ENCODE data around the gene MAP3K3.

Gene MAP3K3

DNA sequence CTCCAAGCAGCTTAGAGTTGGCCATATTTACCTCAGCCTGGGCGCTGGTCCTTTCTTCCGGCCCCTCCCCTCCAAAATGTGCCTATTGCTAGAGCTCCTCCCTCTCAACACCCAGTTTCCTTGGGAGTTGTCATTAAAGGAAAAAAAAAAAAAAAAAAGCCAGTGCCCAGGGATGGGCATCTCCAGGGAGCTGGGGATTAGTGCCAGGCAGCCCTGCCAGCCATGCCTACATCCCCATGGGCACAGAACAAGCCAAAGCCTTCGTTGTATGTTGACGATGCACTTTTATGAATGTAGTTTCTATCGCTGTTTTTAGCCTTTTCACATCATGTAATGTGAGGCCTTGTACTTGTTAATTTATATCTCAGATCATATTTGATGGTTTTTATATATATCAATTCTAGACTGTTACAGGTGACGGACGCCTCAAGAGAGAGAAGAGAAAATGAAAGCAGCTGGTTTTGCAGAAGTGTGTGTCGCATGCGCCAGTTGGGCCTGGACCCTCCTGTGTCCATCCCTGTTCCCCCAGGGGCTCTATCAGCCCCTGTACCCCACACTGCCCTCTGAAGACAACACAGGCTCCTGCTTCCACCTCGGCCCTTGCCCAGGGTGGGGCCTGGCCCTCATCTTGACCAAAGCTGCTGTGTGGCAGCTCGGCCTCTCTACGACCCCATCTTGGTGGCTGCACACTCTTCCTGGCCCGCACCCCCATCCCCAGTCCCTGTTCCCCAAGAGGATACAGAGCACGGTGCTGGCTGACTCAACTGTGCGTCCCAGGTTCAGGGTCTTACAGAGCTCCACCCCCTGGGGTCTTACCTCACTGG, 72.9 kb downstream of the MAP3K3 start:
- no peak for DNase-seq

DNA sequence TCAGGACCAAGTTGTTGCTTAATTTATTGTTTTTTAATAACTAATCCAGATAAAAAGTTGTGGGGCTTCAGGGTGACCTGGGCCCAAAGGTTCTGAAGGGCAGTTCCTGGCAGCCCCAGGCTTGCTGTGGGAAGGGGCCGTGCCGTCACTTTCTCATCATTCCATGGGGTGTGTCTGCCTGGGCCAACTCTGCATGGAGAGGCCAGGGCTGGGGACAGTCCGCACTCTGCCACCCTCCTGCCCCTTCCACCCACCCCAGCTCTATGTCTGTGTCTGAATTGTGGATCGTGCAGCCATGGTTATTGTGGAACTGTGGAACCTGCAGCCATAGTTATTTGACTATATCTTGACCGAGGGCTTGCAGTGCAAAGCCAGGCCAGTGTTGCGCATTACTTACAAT, 73.7 kb downstream of the MAP3K3 start:
- no peak for DNase-seq

DNA sequence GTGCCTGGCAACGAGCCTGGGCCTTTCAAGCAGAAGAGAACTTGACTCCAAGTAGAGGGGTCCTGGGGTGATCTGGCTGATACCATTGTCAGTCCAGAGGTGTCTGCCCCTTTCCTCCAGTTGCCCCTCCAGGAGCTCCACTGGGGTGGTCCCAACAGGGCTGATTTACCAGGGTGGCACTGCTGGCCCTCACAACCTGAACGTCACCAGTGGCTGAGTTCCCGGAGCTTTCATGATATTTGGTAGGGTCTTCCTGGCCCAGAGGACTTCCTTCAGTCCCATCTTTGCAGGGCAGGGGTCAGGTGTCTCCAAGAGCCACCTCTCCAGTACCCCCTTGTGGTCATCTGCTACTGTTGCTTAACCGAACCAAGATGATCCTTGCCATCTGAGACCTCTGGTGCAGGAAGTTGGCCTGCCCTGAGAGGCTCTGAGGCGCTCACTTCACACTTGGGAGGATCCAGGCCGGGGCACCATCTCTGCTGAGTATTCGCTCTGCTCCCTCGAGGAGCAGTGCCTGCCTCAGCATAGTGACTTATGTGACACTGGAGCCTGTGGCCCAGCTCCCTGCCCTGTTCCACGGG, 74.3 kb downstream of the MAP3K3 start:
- peak; percentile 40 for DNase-seq

DNA sequence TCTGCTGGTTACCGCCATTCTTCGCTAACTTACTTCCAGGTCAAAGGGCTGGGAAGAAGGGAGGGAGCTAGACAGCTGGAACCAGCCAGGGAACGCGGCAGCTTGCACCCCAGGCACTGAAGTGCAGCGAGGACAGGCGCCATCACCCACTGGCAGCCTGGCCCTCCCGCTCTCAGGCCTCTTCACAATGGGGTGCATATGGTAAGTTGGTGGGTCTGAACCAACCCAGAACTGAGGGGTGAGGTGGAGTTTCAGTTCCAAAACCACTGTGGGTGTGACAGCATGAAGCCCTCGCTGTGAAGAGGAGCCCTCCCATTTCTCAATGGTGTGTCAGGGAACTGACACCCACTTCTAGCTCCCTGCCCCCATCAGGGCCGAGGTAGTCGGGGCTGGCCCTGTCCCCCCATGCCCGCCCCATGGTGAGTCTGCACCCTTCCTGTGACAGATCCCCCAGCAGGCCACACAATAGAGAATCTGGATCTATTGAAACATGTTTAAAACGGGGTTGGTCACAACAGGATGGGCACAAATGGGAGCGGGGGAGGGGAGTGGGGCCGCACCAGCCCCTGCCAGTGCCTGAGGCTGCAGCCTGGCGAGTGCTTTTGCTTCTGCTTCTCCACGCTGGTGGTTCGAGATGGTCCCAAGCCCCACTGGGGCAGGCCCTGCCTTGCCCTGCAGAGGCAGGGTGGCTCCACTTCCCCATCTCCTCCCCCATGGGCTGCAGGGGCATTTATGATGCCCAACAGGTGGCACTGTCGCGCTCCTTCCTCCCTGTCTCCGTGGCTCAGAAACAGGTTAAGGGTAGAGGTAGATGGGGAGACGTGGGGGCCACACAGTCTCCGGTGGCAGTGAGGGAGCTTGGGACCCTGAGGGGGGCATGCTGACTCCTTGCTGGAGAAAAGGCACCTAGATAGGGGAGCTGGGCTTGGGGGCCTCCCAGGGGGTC, 75.4 kb downstream of the MAP3K3 start:
- DNase-seq: peak; percentile 36

DNA sequence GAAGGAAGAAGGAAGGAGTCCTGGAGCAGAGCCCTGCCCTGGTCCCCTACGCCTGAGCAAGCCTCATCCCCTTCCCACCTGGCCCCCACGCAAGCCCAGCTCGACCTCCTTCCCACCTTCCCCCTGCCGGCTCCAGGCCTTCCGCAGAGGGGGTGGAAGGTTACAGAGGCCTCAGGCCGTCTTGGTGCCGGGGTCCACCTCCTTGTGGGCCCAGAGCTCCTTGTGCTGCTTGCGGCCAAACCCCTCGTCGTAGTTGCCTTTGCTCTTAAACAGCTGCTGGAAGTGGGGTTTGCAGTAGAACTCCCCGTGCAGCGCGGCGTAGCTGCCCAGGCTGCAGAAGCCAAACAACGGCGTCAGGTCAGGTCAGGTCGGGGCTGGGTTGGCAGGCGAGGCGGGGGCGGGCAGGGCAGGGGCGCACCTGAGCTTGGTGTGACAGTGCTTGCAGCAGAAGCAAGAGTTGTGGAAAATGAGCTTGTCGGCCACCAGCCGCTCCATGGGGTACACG, 76.2 kb downstream of the MAP3K3 start:
- DNase-seq: no peak

DNA sequence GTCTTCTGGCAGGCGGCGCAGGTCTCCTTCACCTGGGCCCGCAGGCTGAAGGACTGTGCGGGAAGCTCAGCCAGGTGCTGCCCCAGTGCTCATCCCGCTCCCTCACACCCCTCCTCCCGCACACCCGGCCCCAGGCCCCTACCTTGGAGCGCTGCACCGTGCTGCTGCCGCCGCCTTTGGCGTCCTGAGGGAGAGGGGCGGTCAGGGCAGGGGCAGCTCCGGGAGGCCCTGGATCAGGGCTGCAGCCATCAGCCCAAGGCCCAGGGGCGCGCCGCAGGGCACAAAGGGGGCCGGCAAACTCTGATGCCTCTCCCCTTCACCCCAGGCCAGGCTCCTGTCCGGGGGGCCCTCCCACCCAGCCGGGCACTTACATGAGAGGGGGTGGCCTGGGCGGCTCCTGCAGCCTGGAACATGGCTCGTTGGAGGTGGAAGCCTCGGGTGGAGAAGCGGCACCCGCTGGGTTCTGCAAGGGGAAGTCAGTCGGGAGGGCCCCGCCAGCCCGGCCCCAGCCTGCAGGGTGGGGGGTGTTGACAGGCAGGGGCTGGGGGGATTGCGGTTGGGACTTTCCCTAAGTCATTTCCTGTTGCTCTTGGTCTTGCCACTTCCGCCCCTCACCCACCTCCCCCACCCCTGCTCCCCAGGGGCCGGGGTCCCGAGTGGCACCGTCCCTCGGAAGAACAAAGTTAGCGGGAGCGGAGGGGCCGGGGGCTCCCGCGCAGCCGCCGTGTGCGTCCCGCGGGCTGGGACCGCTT, 76.8 kb downstream of the MAP3K3 start:
- peak; percentile 35 for DNase-seq

DNA sequence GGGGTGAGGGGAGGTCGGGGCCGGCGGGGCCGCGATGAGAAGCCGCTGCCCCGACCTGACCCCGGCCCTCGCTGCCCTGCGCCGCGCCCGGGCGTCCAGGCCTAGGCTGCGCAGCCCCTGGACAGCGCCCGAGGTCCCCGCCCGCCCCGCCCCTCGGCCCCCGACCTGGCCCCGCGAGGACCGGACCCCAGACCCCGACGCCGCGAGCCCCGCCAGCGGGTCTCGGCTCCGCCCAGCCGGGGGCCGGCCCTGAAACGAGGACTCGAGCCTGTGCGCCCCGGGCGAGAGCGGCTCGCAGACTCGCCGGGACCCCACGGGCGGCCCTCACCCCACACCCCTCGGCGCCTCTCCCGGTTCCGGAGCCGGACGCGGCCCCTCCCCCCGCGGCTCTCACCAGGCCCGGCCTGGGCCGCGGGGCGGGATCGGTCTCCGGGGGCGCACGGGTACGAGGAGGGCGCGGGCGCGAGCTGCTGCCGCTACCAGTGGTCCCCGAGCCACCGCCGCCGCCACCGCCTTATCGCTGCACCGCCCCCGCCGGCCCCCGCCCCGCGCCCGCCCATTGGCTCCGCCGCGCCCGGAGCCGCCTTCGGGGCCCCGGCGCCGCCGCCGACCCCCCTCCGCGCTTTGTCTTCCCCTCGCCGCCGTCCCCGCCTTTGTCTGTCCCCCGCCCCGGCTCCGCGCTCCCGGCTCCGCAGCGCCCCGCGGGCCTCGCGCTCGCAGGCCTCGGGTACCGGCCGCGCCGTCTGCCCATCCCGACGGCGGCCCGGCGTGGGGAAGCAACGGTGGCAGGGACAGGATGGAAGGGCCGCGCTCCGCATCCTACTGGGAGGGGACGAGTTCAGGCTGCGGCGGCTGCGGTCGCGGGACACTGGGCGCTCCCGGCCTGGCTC, 77.7 kb downstream of the MAP3K3 start, which contains the start of gene LIMD2:
LIMD2 (minus strand) TSS at position 488 of the 890 bp plus-strand sequence. CDS start 827 bp downstream, outside the sequence.
- peak; percentile 46 for DNase-seq

DNA sequence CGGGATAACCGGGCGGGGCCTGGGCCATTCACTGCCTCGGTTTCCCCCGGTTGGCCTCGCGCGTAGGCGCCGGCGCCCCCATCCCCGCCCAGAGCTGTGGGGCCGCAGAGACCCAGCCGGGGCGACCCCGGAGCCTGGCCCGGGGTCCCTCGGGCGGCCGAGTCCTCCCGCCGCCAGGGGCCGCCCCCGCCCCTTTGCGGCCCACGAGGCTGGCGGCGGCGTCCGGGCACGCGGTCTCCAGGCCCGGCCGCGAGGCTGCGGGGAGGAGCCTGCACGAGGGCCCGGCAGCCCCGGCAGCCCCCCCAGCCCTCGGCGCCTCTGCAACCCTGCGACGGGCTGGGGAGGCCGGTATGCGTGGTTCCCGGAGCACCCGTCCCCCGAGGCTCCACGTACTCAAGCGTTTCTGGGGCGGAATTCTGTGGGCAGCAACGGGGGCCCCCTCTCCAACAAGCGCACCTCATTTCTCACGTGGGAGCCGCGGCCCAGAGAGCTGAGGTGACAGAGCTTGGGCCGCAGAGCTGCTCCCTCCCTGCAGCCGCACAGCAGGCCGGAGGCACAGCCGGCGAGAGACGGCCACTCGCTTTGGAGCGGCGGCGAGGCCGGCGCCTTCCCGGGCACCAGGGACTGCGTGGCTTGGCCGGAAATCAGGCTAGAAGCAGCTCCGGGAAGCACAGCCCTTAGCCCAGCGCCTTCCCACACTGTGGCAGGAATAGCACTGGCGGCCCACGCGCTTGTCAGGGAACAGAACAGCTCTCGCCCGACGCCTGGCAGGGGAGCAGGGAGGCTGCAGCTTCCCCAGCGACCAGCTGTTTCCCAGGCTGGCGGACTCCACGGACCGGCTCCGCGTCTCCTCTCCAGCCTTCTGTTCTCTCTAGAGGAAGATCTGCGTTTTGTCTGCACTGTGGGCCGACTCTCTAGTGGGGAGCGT, 78.6 kb downstream of the MAP3K3 start:
- DNase-seq: peak; percentile 39

DNA sequence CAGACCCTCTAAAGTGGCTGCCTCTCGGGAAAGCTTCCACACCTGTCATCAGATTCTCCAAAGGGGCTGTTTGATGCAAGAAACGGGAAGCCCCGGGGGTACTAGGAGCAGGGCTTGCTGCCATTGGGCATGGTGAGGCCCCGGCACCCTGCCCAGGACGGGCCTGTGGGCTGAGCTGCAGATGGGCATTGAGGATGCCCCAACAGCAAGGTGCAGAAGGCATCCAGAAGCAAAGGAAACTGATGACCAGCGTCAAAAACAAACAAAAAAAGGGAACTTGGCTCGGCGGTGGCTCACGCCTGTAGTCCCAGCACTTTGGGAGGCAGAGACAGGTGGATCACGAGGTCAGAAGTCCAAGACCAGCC, 79.2 kb downstream of the MAP3K3 start:
- DNase-seq: no peak

DNA sequence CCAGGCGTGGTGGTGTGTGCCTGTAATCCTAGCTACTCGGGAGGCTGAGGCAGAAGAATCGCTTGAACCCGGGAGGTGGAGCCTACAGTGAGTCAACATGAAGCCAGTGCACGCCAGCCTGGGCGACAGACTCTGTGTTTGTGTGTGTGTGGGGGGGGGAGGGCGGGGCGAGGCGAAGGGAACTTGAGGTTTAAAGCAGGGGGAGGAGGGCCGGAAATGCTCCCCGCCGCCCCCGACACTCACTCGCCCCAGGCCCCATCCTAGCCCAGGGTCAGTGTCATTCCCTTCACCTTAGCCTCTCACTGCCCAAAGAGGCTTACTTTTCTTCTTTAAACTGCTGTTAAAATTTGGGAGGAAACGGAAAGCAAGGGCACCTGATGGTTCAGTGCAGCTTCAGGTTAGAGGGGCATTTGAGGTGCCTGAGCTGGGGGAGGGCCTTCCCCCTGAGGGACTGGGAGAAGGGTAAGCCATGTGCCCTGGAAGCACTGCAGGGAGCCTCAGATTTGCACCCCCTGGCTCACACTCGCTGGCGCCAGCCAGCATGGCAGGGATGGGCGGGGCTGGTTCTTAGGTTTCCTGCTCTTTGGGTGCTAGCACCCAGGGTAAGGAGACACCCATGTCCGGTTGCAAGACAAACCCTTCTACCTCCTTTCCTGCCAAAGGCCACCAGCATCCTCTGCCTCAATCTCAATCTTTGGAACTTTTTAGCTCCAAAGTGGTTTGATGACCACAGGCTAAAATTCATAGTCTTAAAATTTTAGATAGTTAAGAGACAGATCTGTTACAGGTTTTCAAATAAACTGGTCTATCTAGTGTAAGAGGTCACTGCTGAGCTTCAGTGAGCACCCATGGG, 79.9 kb downstream of the MAP3K3 start:
- no peak for DNase-seq

DNA sequence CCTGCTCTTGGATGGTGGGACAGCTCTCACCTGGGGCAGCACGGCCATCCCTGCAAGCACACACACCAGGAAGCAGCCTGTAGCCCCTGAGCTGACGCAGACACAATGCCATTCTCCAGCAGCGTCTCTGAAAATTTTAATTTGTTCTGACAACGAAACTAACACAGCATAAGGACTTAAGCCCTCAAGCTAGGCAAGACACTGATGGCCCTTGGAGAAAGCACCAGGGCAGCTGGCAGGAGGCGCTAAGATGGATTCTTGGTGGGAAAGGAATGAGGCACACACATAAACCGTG, 80.5 kb downstream of the MAP3K3 start:
- no peak for DNase-seq

DNA sequence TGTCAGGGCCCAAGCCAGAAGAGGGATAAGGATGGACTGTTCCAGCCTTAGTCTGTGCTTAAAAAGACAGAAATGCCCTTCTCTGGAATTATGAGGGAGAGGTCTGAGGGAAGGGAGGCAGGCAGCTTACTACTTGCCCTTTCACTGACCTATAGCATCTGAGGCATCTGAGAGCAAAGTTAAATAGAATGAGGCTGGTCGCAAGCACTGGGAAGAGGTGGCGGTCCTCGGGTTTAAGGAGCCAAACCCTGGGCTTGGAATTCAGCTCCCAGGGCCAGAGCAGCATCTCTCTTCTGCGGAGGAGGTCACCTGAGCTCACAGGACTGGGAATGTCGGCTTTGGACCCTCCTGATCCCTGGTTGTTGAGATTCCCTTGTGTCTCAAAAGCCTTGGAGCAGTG, 80.8 kb downstream of the MAP3K3 start:
- DNase-seq: no peak

DNA sequence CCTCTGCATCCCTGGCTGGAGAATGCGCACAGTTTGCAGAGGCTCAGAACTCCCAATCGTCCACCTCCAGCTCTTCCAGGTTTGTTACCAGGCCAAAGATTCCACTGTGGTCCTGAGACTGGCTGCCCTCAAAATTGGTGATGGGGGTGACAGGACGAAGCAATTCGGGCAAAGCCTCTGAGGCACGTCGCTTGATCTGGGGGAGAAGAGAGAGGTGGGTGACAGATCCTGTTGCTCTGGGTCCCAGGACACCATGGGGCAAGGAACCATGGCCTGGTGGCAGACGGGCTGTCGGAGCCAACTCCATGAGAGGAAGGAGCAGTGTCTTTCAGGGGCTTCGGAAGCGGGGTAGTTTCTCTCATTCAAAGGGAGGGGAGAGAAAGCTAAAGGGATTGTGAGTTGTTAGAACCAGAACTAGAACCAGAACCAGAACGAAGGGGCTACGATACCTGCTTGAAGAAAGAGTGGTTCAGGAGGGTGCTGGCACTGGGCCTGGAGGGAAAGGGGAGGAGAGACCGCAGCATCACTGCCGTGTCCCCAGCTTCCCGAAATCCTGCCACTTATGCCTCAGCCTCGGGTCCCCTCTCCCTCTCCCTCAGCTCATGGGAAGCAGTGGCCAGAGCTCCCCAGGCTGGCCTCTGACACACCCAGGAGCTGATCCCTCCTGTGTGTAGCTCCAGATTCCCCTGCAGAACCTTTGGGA, 81.5 kb downstream of the MAP3K3 start:
- no peak for DNase-seq

DNA sequence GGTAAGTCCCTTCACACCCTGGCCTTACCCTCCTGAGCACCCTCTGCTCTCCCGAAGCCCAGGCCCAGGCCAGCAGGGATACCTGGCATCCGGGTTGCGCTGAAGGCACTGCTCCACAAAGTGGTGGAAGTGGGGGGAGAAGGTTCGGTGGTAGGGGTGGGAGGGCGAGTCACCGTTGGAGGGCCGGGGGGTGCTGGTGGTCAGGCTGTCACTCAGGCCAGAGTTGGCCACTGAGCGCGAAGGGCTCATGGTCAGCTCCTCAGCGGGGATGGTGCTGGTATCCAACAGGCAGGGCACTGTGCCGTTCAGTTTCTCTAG, 82.0 kb downstream of the MAP3K3 start:
- DNase-seq: no peak

DNA sequence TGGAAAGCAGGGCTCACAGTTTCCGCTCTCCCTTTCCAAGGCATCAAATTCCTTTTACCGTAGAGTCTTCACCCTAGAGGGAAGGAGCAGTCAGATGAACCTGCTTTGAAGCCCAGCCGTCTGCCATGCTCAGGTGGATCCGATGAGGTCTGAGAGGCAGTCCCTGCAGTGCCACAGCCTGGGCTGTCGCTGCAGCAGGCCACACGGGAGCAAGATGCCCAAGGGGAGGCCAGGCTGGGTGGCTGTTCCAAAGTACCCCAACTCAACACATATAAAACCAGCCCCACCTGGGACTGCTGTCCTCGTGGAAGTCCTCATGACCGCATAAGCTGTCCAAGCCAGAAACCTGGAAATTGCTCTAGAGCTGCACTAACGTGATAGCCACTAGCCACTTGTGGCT, 82.6 kb downstream of the MAP3K3 start:
- no peak for DNase-seq

DNA sequence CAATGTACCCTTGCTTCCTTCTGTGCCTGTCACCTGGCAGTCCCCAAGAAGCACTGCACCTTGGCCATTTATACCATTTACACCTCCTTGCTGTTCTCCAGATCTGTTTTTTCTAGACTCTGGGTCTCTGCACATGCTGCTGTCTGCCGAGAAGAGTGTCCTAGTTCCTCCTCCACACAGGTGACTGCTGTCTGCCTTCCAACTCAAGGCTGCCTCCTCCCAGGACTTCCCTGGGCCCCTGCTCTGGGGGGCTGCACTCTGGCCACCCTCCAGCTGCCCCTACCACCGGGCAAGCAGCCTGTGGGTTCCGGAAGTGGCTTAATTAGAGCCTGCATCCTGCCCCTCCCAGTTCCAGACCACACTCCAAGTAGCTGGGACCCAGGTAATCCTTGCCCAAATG, 83.4 kb downstream of the MAP3K3 start:
- no peak for DNase-seq

DNA sequence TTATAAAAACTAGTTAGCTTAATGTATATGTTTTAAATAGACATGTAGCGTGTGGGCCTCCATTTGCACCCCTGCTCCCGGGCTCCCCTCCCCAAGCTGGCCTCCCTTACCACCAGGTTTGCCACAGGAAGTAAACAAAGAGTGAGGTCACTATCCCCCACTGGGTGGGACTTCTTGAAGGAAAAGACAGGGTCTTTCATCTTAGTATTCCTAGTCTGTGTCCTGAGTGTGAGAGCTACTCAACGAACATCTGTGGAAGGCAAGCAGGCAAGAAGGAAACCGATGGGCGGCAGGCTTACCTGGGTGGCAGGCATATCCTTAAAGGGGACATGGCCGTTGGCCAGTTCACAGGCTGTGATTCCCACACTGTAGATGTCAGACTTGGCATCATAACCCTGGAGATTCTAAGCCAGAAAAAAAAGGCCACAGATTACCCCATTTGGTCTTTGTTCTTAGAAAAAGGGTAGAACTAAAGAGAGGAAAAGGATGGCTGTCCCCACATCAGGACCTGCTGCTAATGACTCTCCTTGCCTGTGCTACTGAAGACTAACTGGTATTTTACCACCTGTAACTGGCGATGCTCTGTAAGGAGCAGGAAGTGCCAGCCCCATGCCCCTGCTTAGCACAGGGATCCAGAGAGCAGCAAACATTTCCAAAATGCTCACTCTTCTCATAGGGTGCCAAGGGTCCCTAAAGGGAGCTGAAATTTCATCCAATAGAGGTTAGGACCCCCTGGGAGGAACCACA, 84.3 kb downstream of the MAP3K3 start:
- DNase-seq: no peak

DNA sequence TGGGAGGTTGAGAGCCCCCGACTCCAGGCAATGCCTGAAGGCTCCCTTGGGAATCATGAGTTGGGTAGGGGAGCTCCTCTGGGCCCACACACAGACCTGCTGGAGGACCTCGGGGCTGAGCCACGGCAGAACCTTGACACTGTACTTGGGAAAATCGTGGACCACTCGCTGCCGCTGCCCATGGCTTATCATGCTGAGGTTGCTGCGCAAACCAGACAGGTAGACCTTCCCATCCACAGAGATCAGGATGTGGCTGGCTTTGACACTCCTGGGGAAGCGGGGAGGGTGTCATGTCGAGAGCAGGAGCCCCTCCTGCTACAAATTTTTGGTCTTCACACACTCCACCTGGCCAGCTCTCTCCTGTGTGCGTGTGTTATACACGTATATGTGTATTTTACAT, 84.9 kb downstream of the MAP3K3 start:
- DNase-seq: no peak
